HG03095 (cell line): ENCODE measurements around the gene CLIP1.
"Not testable (repeated sequence)": the region's sequence is repeated elsewhere in the genome, so short reads cannot be mapped to it uniquely, and the experiment has no call there.

ENCODE experiments used
- ATAC-seq: cut with Tn5 transposase; IDR thresholded peaks from one replicate; pipeline ENCODE4 v1.9.1; 2021; ENCODE audit warnings: moderate library complexity; ENCODE audit not compliant: unreplicated experiment

The CLIP1 gene

GRCh38 chr12:122265476-122265875, 157.0 kb downstream of the CLIP1 start:
- peak; percentile 3 for ATAC-seq

- ATAC-seq, result not testable (repeated sequence)
Measured at GRCh38 chr12:122260735-122261134, 161.7 kb downstream of the CLIP1 start.

GRCh38 chr12:122258939-122259338, 163.5 kb downstream of the CLIP1 start:
- not testable (repeated sequence) for ATAC-seq

GRCh38 chr12:122258462-122258861, 164.0 kb downstream of the CLIP1 start:
- ATAC-seq, result not testable (repeated sequence)

- ATAC-seq, result no peak
Measured at GRCh38 chr12:122250536-122250935, 171.9 kb downstream of the CLIP1 start.

- ATAC-seq, result no peak
Measured at GRCh38 chr12:122250047-122250446, 172.4 kb downstream of the CLIP1 start.

GRCh38 chr12:122245553-122245952, 176.9 kb downstream of the CLIP1 start:
- no peak for ATAC-seq

GRCh38 chr12:122244565-122245371, 177.7 kb downstream of the CLIP1 start:
- no peak for ATAC-seq

GRCh38 chr12:122243965-122244364, 178.5 kb downstream of the CLIP1 start:
- no peak for ATAC-seq

- no peak for ATAC-seq
Measured at GRCh38 chr12:122238861-122239260, 183.6 kb downstream of the CLIP1 start.

- no peak for ATAC-seq
Measured at GRCh38 chr12:122235741-122236140, 186.7 kb downstream of the CLIP1 start.

- no peak for ATAC-seq
Measured at GRCh38 chr12:122232691-122233090, 189.8 kb downstream of the CLIP1 start.

- no peak for ATAC-seq
Measured at GRCh38 chr12:122230798-122231197, 191.7 kb downstream of the CLIP1 start.

GRCh38 chr12:122228092-122228491, 194.4 kb downstream of the CLIP1 start:
- no peak for ATAC-seq

- ATAC-seq, result no peak
Measured at GRCh38 chr12:122227341-122227740, 195.1 kb downstream of the CLIP1 start.

- no peak for ATAC-seq
Measured at GRCh38 chr12:122226366-122227125, 195.9 kb downstream of the CLIP1 start.

- peak; percentile 91 for ATAC-seq
Measured at GRCh38 chr12:122225683-122226365, 196.6 kb downstream of the CLIP1 start, which contains the start of gene DIABLO. TSS of gene DIABLO (minus strand) at chr12:122226052. CDS start at chr12:122226014, 38 bp downstream.
